ENCODE measurements around the gene AKR1D1. TPM values are rescaled to one million over a fixed set of nuclear protein-coding genes. Genes with fewer than 3 reads are reported as not detected.

AKR1D1 gene
- total and polyA plus RNA-seq, 2 of the 13 experiments (the other 11 are each of a cell fraction or from before 2014, with no cell fraction given) = 6.9 to 37.0 TPM

GRCh38 chr7:138116892-138117291 lies 40.6 kb downstream of the AKR1D1 start (continued):
- peak; percentile 67; the same call in 1 of the 2 replicates for TF ChIP-seq ZKSCAN5 (CRISPR knock-in tag; IDR thresholded peaks at IDR 0.05)
- TF ChIP-seq GATAD2A (CRISPR knock-in tag; IDR thresholded peaks at IDR 0.05) = peak; percentile 98
- TF ChIP-seq FOSL2 (CRISPR knock-in tag; IDR thresholded peaks at IDR 0.05) = peak; percentile 56
- no peak for TF ChIP-seq ZMAT5 (CRISPR knock-in tag; IDR thresholded peaks at IDR 0.05; ENCODE audit: borderline replicate concordance, low read depth)
- TF ChIP-seq ETV6 (CRISPR knock-in tag; conservative IDR thresholded peaks at IDR 0.05) = no peak
- peak; percentile 18; the same call in 1 of the 2 replicates for TF ChIP-seq FOXO1 (CRISPR knock-in tag; IDR thresholded peaks at IDR 0.05)
- no peak for TF ChIP-seq IKZF5 (CRISPR knock-in tag; IDR thresholded peaks at IDR 0.05)
- TF ChIP-seq POGZ (CRISPR knock-in tag; IDR thresholded peaks at IDR 0.05) = peak; percentile 89
- TF ChIP-seq CEBPG (CRISPR knock-in tag; IDR thresholded peaks at IDR 0.05) = peak; percentile 62
- TF ChIP-seq KMT2A (CRISPR knock-in tag; IDR thresholded peaks at IDR 0.05) = 0 out of 2 replicates have a peak, but pooled peaks have one; percentile 24
- TF ChIP-seq ATRX (CRISPR knock-in tag; IDR thresholded peaks at IDR 0.05; ENCODE audit: borderline replicate concordance) = no peak
- TF ChIP-seq RARA (CRISPR knock-in tag; IDR thresholded peaks at IDR 0.05) = peak; percentile 62; the same call in 1 of the 2 replicates
- 0 out of 2 replicates have a peak, but pooled peaks have one; percentile 57 for TF ChIP-seq ZFP36L1 (CRISPR knock-in tag; IDR thresholded peaks at IDR 0.05)
- TF ChIP-seq REPIN1 (CRISPR knock-in tag; IDR thresholded peaks at IDR 0.05; ENCODE audit: borderline replicate concordance, low read depth) = 0 out of 2 replicates have a peak, but pooled peaks have one; percentile 45
- no peak for TF ChIP-seq ZNF629 (CRISPR knock-in tag; conservative IDR thresholded peaks at IDR 0.05)
- TF ChIP-seq ZNF850 (CRISPR knock-in tag; conservative IDR thresholded peaks at IDR 0.05) = no peak
- peak; percentile 45; the same call in 1 of the 2 replicates for TF ChIP-seq ZNF317 (CRISPR knock-in tag; IDR thresholded peaks at IDR 0.05)
- no peak for TF ChIP-seq CBX2 (IDR thresholded peaks at IDR 0.05; ENCODE audit: low read depth, low read length)
- no peak for TF ChIP-seq CBX2 (CRISPR knock-in tag; IDR thresholded peaks at IDR 0.05; ENCODE audit: low read depth)
- peak; percentile 100 for TF ChIP-seq ZNF652 (CRISPR knock-in tag; IDR thresholded peaks at IDR 0.05; ENCODE audit: borderline replicate concordance, low read depth)
- TF ChIP-seq THAP11 (CRISPR knock-in tag; IDR thresholded peaks at IDR 0.05) = 0 out of 2 replicates have a peak, but pooled peaks have one; percentile 45
- no peak for TF ChIP-seq MBD4 (IDR thresholded peaks at IDR 0.05; ENCODE audit: borderline replicate concordance, low read length)
- 0 out of 2 replicates have a peak, but pooled peaks have one; percentile 32 for TF ChIP-seq YEATS4 (CRISPR knock-in tag; IDR thresholded peaks at IDR 0.05; ENCODE audit: borderline replicate concordance)
- TF ChIP-seq MAF1 (CRISPR knock-in tag; IDR thresholded peaks at IDR 0.05; ENCODE audit: borderline replicate concordance) = no peak
- TF ChIP-seq ZFY (CRISPR knock-in tag; IDR thresholded peaks at IDR 0.05) = no peak
- no peak for TF ChIP-seq ZNF775 (CRISPR knock-in tag; IDR thresholded peaks at IDR 0.05; ENCODE audit: borderline replicate concordance)
- TF ChIP-seq SRSF9 (IDR thresholded peaks at IDR 0.05; ENCODE audit: borderline replicate concordance, insufficient read depth, low read depth, low read length, poor library complexity, severe bottlenecking) = no peak
- no peak; the same call in 1 of the 2 replicates for TF ChIP-seq ZNF580 (CRISPR knock-in tag; IDR thresholded peaks at IDR 0.05; ENCODE audit: borderline replicate concordance, low read depth)
- 0 out of 2 replicates have a peak, but pooled peaks have one; percentile 48 for TF ChIP-seq ZNF710 (CRISPR knock-in tag; IDR thresholded peaks at IDR 0.05; ENCODE audit: borderline replicate concordance)
- TF ChIP-seq HNF4A (CRISPR knock-in tag; IDR thresholded peaks at IDR 0.05) = peak; percentile 90

Data from HepG2 (cell line).